Activated B cell treated with CpG ODN at 0.5 μM for 24 hours (primary cell): ENCODE results near the gene NFIC. TPM values are rescaled to one million over a fixed set of nuclear protein-coding genes. Genes with fewer than 3 reads are reported as not detected.
"Not testable (repeated sequence)": the region's sequence is repeated elsewhere in the genome, so short reads cannot be mapped to it uniquely, and the experiment has no call there.

Experiments
- ATAC-seq: fragments of 200-7000 bp; cut with Tn5 transposase; one replicate; pipeline ENCODE4 v1.10.0; 2021; ENCODE audit warnings: low read depth, mild to moderate bottlenecking, moderate library complexity
- CTCF ChIA-PET: fragments of 350-600 bp; sonication (Branson Sonifier 250); formaldehyde crosslinking; loops from one replicate; lab custom pipeline; 2021; ENCODE audit warnings: antibody characterized with exemption; lab: Charles Lee
- POLR2A ChIA-PET: fragments of 350-600 bp; sonication (Branson Sonifier 250); formaldehyde crosslinking; loops from one replicate; lab custom pipeline; 2021; ENCODE audit warnings: antibody characterized with exemption; lab: Charles Lee
- DNase-seq: peaks from one replicate; pipeline ENCODE4 v3.0.0; 2022
- H3K27ac Mint-ChIP-seq: one replicate; pipeline ENCODE4 v1.8.0; 2020; ENCODE audit warnings: mixed read lengths
- H3K27me3 Mint-ChIP-seq: one replicate; pipeline ENCODE4 v1.8.0; 2021; ENCODE audit warnings: mixed read lengths
- H3K36me3 Mint-ChIP-seq: one replicate; pipeline ENCODE4 v1.8.0; 2021; ENCODE audit warnings: low read depth, mixed read lengths
- H3K4me1 Mint-ChIP-seq: one replicate; pipeline ENCODE4 v1.8.0; 2021; ENCODE audit warnings: mixed read lengths
- H3K4me3 Mint-ChIP-seq: one replicate; pipeline ENCODE4 v1.8.0; 2020; ENCODE audit warnings: mild to moderate bottlenecking, mixed read lengths
- H3K9me3 Mint-ChIP-seq: one replicate; pipeline ENCODE4 v1.8.0; 2020; ENCODE audit warnings: mixed read lengths
- CTCF ChIP-seq: fragments of 200-600 bp; IDR thresholded peaks from one replicate; pipeline ENCODE4 v1.8.0; 2022; ENCODE audit warnings: antibody characterized with exemption, mild to moderate bottlenecking
- intact Hi-C: fragments of 100-400 bp; cut with micrococcal nuclease; formaldehyde crosslinking; loops from one replicate; pipeline ENCODE4 v1.15.1; 2024
- total RNA-seq: library from RNA; stranded (reverse); gene quantifications from 2 replicates; pipeline ENCODE4 v1.2.3, GENCODE V29; 2022

Gene NFIC
- total RNA-seq, 1 donor from 2014 or later = 18.8 TPM

- H3K4me1 Mint-ChIP-seq = peaks cover 9% of the 10 kb centered on the region
- no peak for TF ChIP-seq CTCF
- ChIA-PET CTCF (no interaction called here), POLR2A (interaction anchor here (0.6 kb wide), 2 partner anchors 14 to 676 kb away, joined by 3 to 6 read pairs; no protein-coding TSS in a partner anchor)
- H3K9me3 Mint-ChIP-seq = no peaks in the 10 kb centered on the region
- H3K27ac Mint-ChIP-seq = no peak overlapping the region
- intact Hi-C loops = no loop called here
- ATAC-seq (no peak), DNase-seq (no peak)
- H3K4me3 Mint-ChIP-seq = no peak overlapping the region
- H3K27me3 Mint-ChIP-seq = no peaks in the 10 kb centered on the region
- peaks cover 4% of the 10 kb centered on the region for H3K36me3 Mint-ChIP-seq
These were observed 77.7 kb downstream of the NFIC start for GRCh38 chr19:3443840-3444694.

- Mint-ChIP-seq H3K27me3 (no peaks in the 10 kb centered on the region), H3K4me1 (peaks cover 9% of the 10 kb centered on the region), H3K27ac (no peak overlapping the region), H3K36me3 (peaks cover 6% of the 10 kb centered on the region), H3K9me3 (no peaks in the 10 kb centered on the region), H3K4me3 (no peak overlapping the region)
- no peak for ATAC-seq
- intact Hi-C loops = no loop called here
- POLR2A ChIA-PET = no interaction called here
- CTCF ChIA-PET = no interaction called here
- no peak for DNase-seq
- no peak for TF ChIP-seq CTCF
These were observed 78.4 kb downstream of the NFIC start for GRCh38 chr19:3444695-3445234.

- ATAC-seq, DNase-seq, intact Hi-C loops, CTCF ChIA-PET, POLR2A ChIA-PET, H3K4me3 Mint-ChIP-seq, H3K27ac Mint-ChIP-seq, H3K4me1 Mint-ChIP-seq, H3K27me3 Mint-ChIP-seq, H3K9me3 Mint-ChIP-seq: not testable (repeated sequence)
- peaks cover 18% of the 10 kb centered on the region for H3K36me3 Mint-ChIP-seq
These were observed 80.3 kb downstream of the NFIC start for GRCh38 chr19:3446657-3447056.

- ChIA-PET CTCF (no interaction called here), POLR2A (no interaction called here)
- intact Hi-C loops = no loop called here
- no peak for DNase-seq
- peaks cover 7% of the 10 kb centered on the region for H3K4me1 Mint-ChIP-seq
- no peak overlapping the region for H3K4me3 Mint-ChIP-seq
- no peak overlapping the region for H3K27ac Mint-ChIP-seq
- no peaks in the 10 kb centered on the region for H3K27me3 Mint-ChIP-seq
- H3K9me3 Mint-ChIP-seq = no peaks in the 10 kb centered on the region
- H3K36me3 Mint-ChIP-seq = peaks cover 30% of the 10 kb centered on the region
- TF ChIP-seq CTCF = no peak
- ATAC-seq = no peak
These were observed 82.4 kb downstream of the NFIC start for GRCh38 chr19:3448616-3449334.

GRCh38 chr19:3450796-3451411, 84.5 kb downstream of the NFIC start:
- Mint-ChIP-seq H3K4me3 (no peak overlapping the region), H3K27ac (no peak overlapping the region), H3K9me3 (no peaks in the 10 kb centered on the region), H3K4me1 (peaks cover 2% of the 10 kb centered on the region), H3K27me3 (no peaks in the 10 kb centered on the region), H3K36me3 (peaks cover 32% of the 10 kb centered on the region)
- POLR2A ChIA-PET = interaction anchor here (0.7 kb wide), 1 partner anchor 40 kb away, joined by 4 read pairs; no protein-coding TSS in a partner anchor
- DNase-seq = no peak
- TF ChIP-seq CTCF = no peak
- intact Hi-C loops = no loop called here
- CTCF ChIA-PET = no interaction called here
- ATAC-seq = no peak
